HCT116 (cell line): ENCODE data around the gene MTRR. TPM values are rescaled to one million over a fixed set of nuclear protein-coding genes. Genes with fewer than 3 reads are reported as not detected.

Experiments used
- ATAC-seq: fragments of 200-7000 bp; cut with Tn5 transposase; 2 replicates; pipeline ENCODE4 v1.9.1; 2020; ENCODE audit warnings: mild to moderate bottlenecking, moderate library complexity
- BruUV-seq: library from RNA; stranded (reverse); fragments of 400-500 nt; replicated peaks from 2 replicates; lab custom pipeline; 2021; lab: Mats Ljungman, UMichigan
- CTCF ChIA-PET: fragments of 300-600 bp; sonication (Branson Sonifier 250); formaldehyde crosslinking; loops from one replicate; lab custom pipeline; 2021; ENCODE audit warnings: antibody characterized with exemption; lab: Charles Lee
- POLR2A ChIA-PET: fragments of 300-600, 350-600 bp; sonication (Branson Sonifier 250); formaldehyde crosslinking; loops from one replicate; lab custom pipeline; 2021; ENCODE audit warnings: antibody characterized with exemption; lab: Charles Lee
- RAD21 ChIA-PET, 2 experiments: fragments of 300-600 bp; sonication (Branson Sonifier 250); formaldehyde crosslinking; loops; one replicate each; lab custom pipeline; 2023; ENCODE audit warnings: low total read pairs in 2 of 2; ENCODE audit not compliant: uncharacterized antibody in 2 of 2, unreplicated experiment in 2 of 2, low non-redundant PET in 1 of 2; lab: Charles Lee
- DNase-seq: peaks from one replicate; pipeline ENCODE4 v3.0.0-alpha.2; 2010; ENCODE audit warnings: low read depth, low spot score
- H2AFZ ChIP-seq: fragments of 200-600 bp; shearing (Covaris generic), sonication (generic); 2 replicates; pipeline ENCODE4 v1.6.1; 2017; ENCODE audit warnings: low read depth, mixed run types, mixed read lengths, antibody characterized with exemption, low read length; ENCODE audit not compliant: poor library complexity, severe bottlenecking
- H3K27ac ChIP-seq: 2 replicates; pipeline ENCODE4 v1.5.1; 2012; ENCODE audit warnings: low read depth, low read length
- H3K27me3 ChIP-seq: fragments of 200-600 bp; sonication (generic); 2 replicates; pipeline ENCODE4 v1.6.1; 2016; ENCODE audit warnings: mixed run types, low read length, mixed read lengths; ENCODE audit not compliant: insufficient read depth
- H3K36me3 ChIP-seq, 2 experiments: fragments of 200-500 bp in 1 of 2; fragments of 200-600 bp in 1 of 2; sonication (Bioruptor generic) in 1 of 2; sonication (generic) in 1 of 2; 2 replicates each; pipeline versions ENCODE4 v1.5.1 to v1.6.1; 2014 to 2016; ENCODE audit warnings: low read length in 2 of 2, inconsistent platforms in 1 of 2, mixed read lengths in 1 of 2, mixed run types in 1 of 2; ENCODE audit not compliant: insufficient read depth in 2 of 2, control insufficient read depth in 1 of 2
- H3K4me1 ChIP-seq, 2 experiments: fragments of 200-600 bp in 1 of 2; sonication (generic) in 1 of 2; 2 replicates each; pipeline versions ENCODE4 v1.5.1 to v1.6.1; 2012 to 2017; ENCODE audit warnings: low read length in 2 of 2, inconsistent platforms in 1 of 2, mild to moderate bottlenecking in 1 of 2, mixed read lengths in 1 of 2, mixed run types in 1 of 2, moderate library complexity in 1 of 2; ENCODE audit not compliant: insufficient read depth in 2 of 2, control insufficient read depth in 1 of 2
- H3K4me2 ChIP-seq: fragments of 200-600 bp; sonication (generic); 2 replicates; pipeline ENCODE4 v1.6.1; 2017; ENCODE audit warnings: mixed run types, low read length, mixed read lengths
- H3K4me3 ChIP-seq, 2 experiments: fragments of 200-600 bp in 1 of 2; sonication (generic) in 1 of 2; replicated peaks in 1 of 2; 2 replicates each; pipeline ENCODE4 v1.5.1; 2011 to 2016; ENCODE audit warnings: low read length in 2 of 2, control low read depth in 1 of 2, low read depth in 1 of 2, mild to moderate bottlenecking in 1 of 2, mixed read lengths in 1 of 2, mixed run types in 1 of 2
- H3K79me2 ChIP-seq: fragments of 200-600 bp; sonication (generic); 2 replicates; pipeline ENCODE4 v1.6.1; 2017; ENCODE audit warnings: mild to moderate bottlenecking, mixed run types, low read length, moderate library complexity, mixed read lengths; ENCODE audit not compliant: insufficient read depth
- H3K9ac ChIP-seq: fragments of 200-600 bp; sonication (generic); 2 replicates; pipeline ENCODE4 v1.6.1; 2016; ENCODE audit warnings: low read length, mixed read lengths
- H3K9me2 ChIP-seq: fragments of 200-600 bp; sonication (generic), shearing (Covaris generic); 2 replicates; pipeline ENCODE4 v1.6.1; 2017; ENCODE audit warnings: mixed run types, mild to moderate bottlenecking, moderate library complexity; ENCODE audit not compliant: insufficient read depth
- H3K9me3 ChIP-seq, 2 experiments: fragments of 200-500 bp in 1 of 2; fragments of 200-600 bp in 1 of 2; sonication (Bioruptor generic) in 1 of 2; sonication (generic) in 1 of 2; 2 replicates each; pipeline ENCODE4 v1.6.1; 2014 to 2017; ENCODE audit warnings: low read length in 2 of 2, mixed read lengths in 2 of 2, inconsistent platforms in 1 of 2, low read depth in 1 of 2, mild to moderate bottlenecking in 1 of 2, mixed run types in 1 of 2, moderate library complexity in 1 of 2; ENCODE audit not compliant: control insufficient read depth in 1 of 2, insufficient read depth in 1 of 2
- H4K20me1 ChIP-seq: fragments of 200-600 bp; sonication (generic), shearing (Covaris generic); 2 replicates; pipeline ENCODE4 v1.6.1; 2017; ENCODE audit warnings: mixed run types, mild to moderate bottlenecking, moderate library complexity; ENCODE audit not compliant: insufficient read depth
- ATF3 ChIP-seq: IDR thresholded peaks from 2 replicates; pipeline ENCODE4 v1.6.1; 2012
- CBX3 ChIP-seq: IDR thresholded peaks from 2 replicates; pipeline ENCODE4 v1.6.1; 2012; ENCODE audit warnings: low read depth
- CTCF ChIP-seq, 3 experiments: fragments of 200-600 bp in 1 of 3; sonication (generic) in 1 of 3; IDR thresholded peaks in 2 of 3; conservative IDR thresholded peaks in 1 of 3; 2 replicates each; pipeline ENCODE4 v1.5.1; 2012 to 2017; ENCODE audit warnings: low read depth in 2 of 3, low read length in 2 of 3, antibody characterized with exemption in 1 of 3, borderline replicate concordance in 1 of 3, control low read depth in 1 of 3, mild to moderate bottlenecking in 1 of 3, mixed read lengths in 1 of 3, mixed run types in 1 of 3, moderate library complexity in 1 of 3; ENCODE audit not compliant: insufficient read depth in 1 of 3
- EGR1 ChIP-seq: IDR thresholded peaks from 2 replicates; pipeline ENCODE4 v1.6.1; 2012; ENCODE audit warnings: low read depth
- EZH2 ChIP-seq: fragments of 200-600 bp; sonication (generic); IDR thresholded peaks from 2 replicates; pipeline ENCODE4 v1.6.1; 2017; ENCODE audit warnings: antibody characterized with exemption, mixed run types
- POLR2A ChIP-seq: IDR thresholded peaks from 2 replicates; pipeline ENCODE4 v1.7.0; 2011; ENCODE audit warnings: borderline replicate concordance; ENCODE audit not compliant: insufficient read depth, insufficient read length; ENCODE audit errors: extremely low read depth
- POLR2AphosphoS5 ChIP-seq: IDR thresholded peaks from 2 replicates; pipeline ENCODE4 v1.6.1; 2011; ENCODE audit warnings: mild to moderate bottlenecking, low read depth, low read length, moderate library complexity
- RAD21 ChIP-seq: IDR thresholded peaks from 2 replicates; pipeline ENCODE4 v1.6.1; 2012; ENCODE audit warnings: low read depth, mild to moderate bottlenecking
- SP1 ChIP-seq: IDR thresholded peaks from 2 replicates; pipeline ENCODE4 v1.6.1; 2012; ENCODE audit warnings: low read depth
- ZFX ChIP-seq: fragments of 450-650 bp; IDR thresholded peaks from 2 replicates; pipeline ENCODE4 v1.6.1; 2017
- ZNF274 ChIP-seq: fragments of 200-500 bp; sonication (Bioruptor generic); IDR thresholded peaks from 2 replicates; pipeline ENCODE4 v1.6.1; 2014; ENCODE audit warnings: mild to moderate bottlenecking, low read depth, low read length, inconsistent platforms
- intact Hi-C: fragments of 100-400 bp; cut with micrococcal nuclease; formaldehyde crosslinking; loops from 2 replicates; pipeline ENCODE4 v1.10.0; 2022
- total RNA-seq: library from RNA; stranded (reverse); gene quantifications from one replicate; pipeline ENCODE4 v1.2.1, GENCODE V29; 2021; ENCODE audit not compliant: unreplicated experiment

The MTRR gene
- total RNA-seq, 1 experiment from 2014 or later: 32.5 TPM

DNA sequence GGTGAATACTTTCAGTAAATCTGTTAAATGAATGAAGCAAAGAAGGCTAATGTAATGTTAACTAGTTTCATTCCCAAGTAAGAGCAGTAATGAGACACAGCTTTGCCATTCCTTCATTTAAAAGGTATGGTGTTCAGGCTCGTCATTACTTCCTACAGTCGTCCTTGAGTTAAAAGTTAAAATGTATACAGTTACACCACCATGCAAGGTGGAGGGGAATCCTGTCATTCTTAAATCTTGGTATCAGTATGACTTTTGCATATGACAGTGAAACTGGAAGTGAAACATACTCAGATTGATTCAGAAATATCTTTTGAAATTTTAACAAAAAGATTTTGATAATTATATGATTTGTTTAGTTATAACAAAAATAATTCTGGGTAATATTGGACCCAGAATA lies 25.9 kb downstream of the MTRR start:
- Histone ChIP-seq H3K27ac (no peak overlapping the region), H3K9ac (no peak overlapping the region), H3K4me3 (no peak overlapping the region), H3K79me2 (peaks cover 4% of the 10 kb centered on the region; the same call in 1 of the 2 replicates), H3K9me3 (no peaks in the 10 kb centered on the region), H3K4me2 (no peak overlapping the region), H3K36me3 (peaks cover 42 to 60% of the 10 kb centered on the region in 2 experiments), H3K27me3 (no peaks in the 10 kb centered on the region), H3K4me1 (no peaks in the 10 kb centered on the region), H4K20me1 (no peaks in the 10 kb centered on the region; the same call in 1 of the 2 replicates), H2AFZ (no peak overlapping the region), H3K9me2 (no peaks in the 10 kb centered on the region)
- CTCF ChIA-PET: no interaction called here
- RAD21 ChIA-PET: no interaction called here
- DNase-seq (no peak), ATAC-seq (no peak)
- no TSS peak for BruUV-seq
- TF ChIP-seq ZNF274 (no peak), CBX3 (no peak), EZH2 (no peak), CTCF (IDR thresholded peaks at IDR 0.05 in 2 of 3, conservative IDR thresholded peaks at IDR 0.05 in 1 of 3; ENCODE audit: borderline replicate concordance in 1 of 3, insufficient read depth in 1 of 3, low read depth in 2 of 3, low read length in 2 of 3) (no peak), EGR1 (no peak), RAD21 (no peak), POLR2A (no peak), ATF3 (no peak), POLR2AphosphoS5 (no peak), ZFX (no peak), SP1 (no peak)
- POLR2A ChIA-PET: no interaction called here
- intact Hi-C loops: no loop called here
